IMR-90 (cell line): ENCODE data around the gene LIX1. TPM values are rescaled to one million over a fixed set of nuclear protein-coding genes. Genes with fewer than 3 reads are reported as not detected.

ENCODE experiments used
- ATAC-seq: fragments of 200-7000 bp; cut with Tn5 transposase; 2 replicates; pipeline ENCODE4 v1.9.1; 2020; ENCODE audit warnings: low read depth, mild to moderate bottlenecking, moderate library complexity
- BruUV-seq: library from RNA; stranded (reverse); fragments of 400-500 nt; replicated peaks from 2 replicates; lab custom pipeline; 2021; lab: Mats Ljungman, UMichigan
- CTCF ChIA-PET: fragments of 300-600 bp; formaldehyde crosslinking; extraction: SDS; loops from one replicate; lab custom pipeline; 2021; ENCODE audit warnings: antibody characterized with exemption; lab: Yijun Ruan, JAX
- POLR2A ChIA-PET: fragments of 300-600 bp; sonication (Branson Sonifier 250); formaldehyde crosslinking; loops from one replicate; lab custom pipeline; 2022; ENCODE audit warnings: antibody characterized with exemption; ENCODE audit not compliant: unreplicated experiment; lab: Charles Lee
- DNase-seq: peaks from one replicate; pipeline ENCODE4 v3.0.0; 2013
- H2AFZ ChIP-seq: replicated peaks from 2 replicates; pipeline ENCODE3; 2013; ENCODE audit warnings: low read length, mild to moderate bottlenecking; ENCODE audit not compliant: poor library complexity
- H2AK5ac ChIP-seq: 2 replicates; pipeline ENCODE4 v1.6.1; 2013; ENCODE audit warnings: low read depth, low read length, inconsistent platforms
- H2AK9ac ChIP-seq: replicated peaks from 2 replicates; pipeline ENCODE3; 2013; ENCODE audit warnings: mild to moderate bottlenecking, low read depth, low read length, moderate library complexity; ENCODE audit not compliant: poor library complexity
- H2BK120ac ChIP-seq: 2 replicates; pipeline ENCODE4 v1.6.1; 2013; ENCODE audit warnings: low read depth, low read length, inconsistent platforms
- H2BK15ac ChIP-seq: 3 replicates; pipeline ENCODE4 v1.6.1; 2013; ENCODE audit warnings: low read depth, low read length, inconsistent platforms
- H2BK20ac ChIP-seq: 2 replicates; pipeline ENCODE4 v1.6.1; 2013; ENCODE audit warnings: low read depth, mild to moderate bottlenecking, inconsistent platforms, low read length, moderate library complexity
- H2BK5ac ChIP-seq: 2 replicates; pipeline ENCODE4 v1.6.1; 2013; ENCODE audit warnings: mild to moderate bottlenecking, low read depth, low read length, inconsistent platforms; ENCODE audit not compliant: poor library complexity, severe bottlenecking
- H3K14ac ChIP-seq: replicated peaks from 2 replicates; pipeline ENCODE4 v1.6.1; 2013; ENCODE audit warnings: low read depth, low read length, inconsistent platforms
- H3K18ac ChIP-seq: 2 replicates; pipeline ENCODE4 v1.6.1; 2013; ENCODE audit warnings: low read depth, low read length, control low read depth
- H3K23ac ChIP-seq: 2 replicates; pipeline ENCODE4 v1.6.1; 2013; ENCODE audit warnings: low read depth, low read length, inconsistent platforms
- H3K27ac ChIP-seq: 2 replicates; pipeline ENCODE4 v1.5.1; 2013; ENCODE audit warnings: mild to moderate bottlenecking, control low read depth, low read length; ENCODE audit not compliant: insufficient read depth
- H3K27me3 ChIP-seq: 2 replicates; pipeline ENCODE4 v1.6.1; 2013; ENCODE audit warnings: low read length; ENCODE audit not compliant: control insufficient read depth, insufficient read depth
- H3K36me3 ChIP-seq: 2 replicates; pipeline ENCODE4 v1.6.1; 2013; ENCODE audit warnings: low read length, mixed read lengths; ENCODE audit not compliant: control insufficient read depth, insufficient read depth
- H3K4ac ChIP-seq: 2 replicates; pipeline ENCODE4 v1.6.1; 2013; ENCODE audit warnings: low read depth, low read length, inconsistent platforms
- H3K4me1 ChIP-seq: 2 replicates; pipeline ENCODE4 v1.6.1; 2013; ENCODE audit warnings: low read length, mixed read lengths; ENCODE audit not compliant: control insufficient read depth, insufficient read depth
- H3K4me2 ChIP-seq: 2 replicates; pipeline ENCODE4 v1.6.1; 2013; ENCODE audit warnings: low read depth, mild to moderate bottlenecking, control low read depth, low read length, moderate library complexity
- H3K4me3 ChIP-seq: 2 replicates; pipeline ENCODE4 v1.5.1; 2013; ENCODE audit warnings: low read depth, mild to moderate bottlenecking, control low read depth, low read length, moderate library complexity; ENCODE audit not compliant: insufficient read depth
- H3K56ac ChIP-seq: 2 replicates; pipeline ENCODE4 v1.6.1; 2013; ENCODE audit warnings: low read length, inconsistent platforms; ENCODE audit not compliant: insufficient read depth; ENCODE audit errors: extremely low read depth
- H3K79me1 ChIP-seq, 2 experiments: 2 replicates each; pipeline ENCODE4 v1.6.1; 2013; ENCODE audit warnings: low read length in 2 of 2, inconsistent platforms in 1 of 2, low read depth in 1 of 2
- H3K9ac ChIP-seq: 2 replicates; pipeline ENCODE4 v1.6.1; 2013; ENCODE audit warnings: low read depth, low read length, control low read depth
- H3K9me1 ChIP-seq: 2 replicates; pipeline ENCODE4 v1.6.1; 2013; ENCODE audit warnings: low read length, inconsistent platforms; ENCODE audit not compliant: insufficient read depth
- H3K9me3 ChIP-seq: 2 replicates; pipeline ENCODE4 v1.6.1; 2013; ENCODE audit warnings: low read length; ENCODE audit not compliant: control insufficient read depth, insufficient read depth
- H4K20me1 ChIP-seq: 2 replicates; pipeline ENCODE4 v1.6.1; 2013; ENCODE audit warnings: low read length, inconsistent platforms; ENCODE audit not compliant: insufficient read depth
- H4K5ac ChIP-seq: 2 replicates; pipeline ENCODE4 v1.6.1; 2013; ENCODE audit warnings: mild to moderate bottlenecking, low read depth, low read length, control low read depth
- H4K8ac ChIP-seq, 2 experiments: 2 replicates each; pipeline ENCODE4 v1.6.1; 2013; ENCODE audit warnings: low read depth in 2 of 2, low read length in 2 of 2, control low read depth in 1 of 2, inconsistent platforms in 1 of 2
- H4K91ac ChIP-seq: 2 replicates; pipeline ENCODE4 v1.6.1; 2013; ENCODE audit warnings: low read depth, low read length, inconsistent platforms; ENCODE audit not compliant: insufficient read depth
- BHLHE40 ChIP-seq: fragments of 150-350 bp; IDR thresholded peaks from 2 replicates; pipeline ENCODE4 v1.6.1; 2016; ENCODE audit warnings: mild to moderate bottlenecking, low read depth, low read length
- MAFK ChIP-seq: IDR thresholded peaks from 2 replicates; pipeline ENCODE4 v1.6.1; 2012; ENCODE audit warnings: low read depth, low read length, improper control_type of control experiment
- RCOR1 ChIP-seq: IDR thresholded peaks from 2 replicates; pipeline ENCODE4 v1.6.1; 2012; ENCODE audit warnings: mild to moderate bottlenecking, low read length, improper control_type of control experiment; ENCODE audit not compliant: insufficient replicate concordance
- SMC3 ChIP-seq: fragments of 150-350 bp; IDR thresholded peaks from 2 replicates; pipeline ENCODE4 v1.6.1; 2016; ENCODE audit warnings: low read depth, mild to moderate bottlenecking, antibody characterized with exemption, low read length, moderate library complexity
- WGBS, 2 experiments: methylation state at CpG; one replicate each; pipeline versions ENCODE4 v1.1.5 to v1.1.7; 2013; ENCODE audit warnings: missing lambda C conversion rate in 2 of 2; ENCODE audit not compliant: insufficient read length in 1 of 2; ENCODE audit errors: extremely low coverage in 2 of 2; 5-methylcytosine and 5-hydroxymethylcytosine counted together
- dilution Hi-C: fragments of 300-500 bp; cut with HindIII; formaldehyde crosslinking; loops from one replicate; pipeline ENCODE4 v1.14.3; 2018; ENCODE audit warnings: low sequenced_read_pairs; ENCODE audit not compliant: unreplicated experiment
- in situ Hi-C: fragments of 300-500 bp; cut with MboI; formaldehyde crosslinking; loops from 3 replicates; pipeline ENCODE4 v1.14.3; 2019; ENCODE audit warnings: low sequenced_read_pairs, inconsistent platforms, mixed read lengths
- intact Hi-C: fragments of 100-400 bp; cut with micrococcal nuclease; formaldehyde crosslinking; loops from 2 replicates; pipeline ENCODE4 v1.10.0; 2022
- polyA plus RNA-seq, 3 experiments: library from polyadenylated mRNA; depleted of rRNA; stranded (reverse); fragments of >200 nt; gene quantifications; 2 replicates each; pipeline ENCODE4 v1.2.3, GENCODE V29; 2012; ENCODE audit warnings: low replicate concordance in 1 of 3
- total RNA-seq: library from RNA; depleted of rRNA; stranded (reverse); fragments of >200 nt; gene quantifications from 2 replicates; pipeline ENCODE4 v1.2.3, GENCODE V29; 2012

The LIX1 gene
- total and polyA plus RNA-seq, 2 of the 4 experiments (the other 2 are of a cell fraction) = not detected

DNA sequence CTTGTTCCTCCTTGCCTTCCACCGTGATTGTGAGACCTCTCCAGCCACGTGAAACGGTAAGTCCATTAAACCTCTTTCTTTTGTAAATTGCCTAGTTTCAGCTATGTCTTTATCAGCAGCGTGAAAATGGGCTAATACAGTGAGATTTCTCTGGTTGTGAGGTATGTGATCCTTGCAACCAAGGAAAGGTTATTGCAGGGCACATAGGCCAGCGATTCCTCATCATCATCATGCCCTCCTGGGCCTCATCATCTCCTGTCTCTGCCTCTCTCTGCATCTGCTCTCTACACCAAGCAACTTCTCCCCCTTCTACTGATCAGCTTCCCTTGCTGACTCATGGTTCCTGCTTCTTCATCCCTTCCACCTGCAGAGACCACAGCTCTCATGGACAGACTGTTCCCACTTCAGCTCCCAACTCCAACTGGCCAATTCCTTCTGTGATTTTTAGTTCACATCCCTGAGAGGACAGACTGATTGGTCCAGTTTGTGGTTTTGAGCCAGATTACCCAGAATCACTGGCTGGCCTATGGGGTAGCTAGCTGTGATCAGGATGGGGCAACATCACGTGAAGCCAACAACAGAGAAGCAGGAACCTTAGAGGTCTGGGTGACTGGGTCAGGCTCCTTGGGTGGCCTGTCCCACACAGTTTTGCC, 53.1 kb downstream of the LIX1 start:
- BruUV-seq = no TSS peak
- H4K20me1 ChIP-seq = no peaks in the 10 kb centered on the region
- no peak overlapping the region for H2BK20ac ChIP-seq
- no peak overlapping the region for H3K27ac ChIP-seq
- no peak overlapping the region for H2AK9ac ChIP-seq
- H3K79me1 ChIP-seq = no peaks in the 10 kb centered on the region
- no peak overlapping the region for H3K18ac ChIP-seq
- no peak overlapping the region for H3K14ac ChIP-seq
- no peak overlapping the region for H2AK5ac ChIP-seq
- no peaks in the 10 kb centered on the region for H3K36me3 ChIP-seq
- ChIA-PET CTCF (no interaction called here), POLR2A (no interaction called here)
- H4K91ac ChIP-seq = no peak overlapping the region
- H2AFZ ChIP-seq = no peak overlapping the region
- no peak for ATAC-seq
- no peak overlapping the region for H3K4me2 ChIP-seq
- 40% methylated on average over 1 of the region's 6 CpGs; no CpG with 5 or more reads in 1 of the 2 experiments for WGBS, 2 experiments
- H2BK120ac ChIP-seq = no peak overlapping the region
- no peak overlapping the region for H3K9ac ChIP-seq
- H4K5ac ChIP-seq = no peak overlapping the region
- H2BK5ac ChIP-seq = no peak overlapping the region
- TF ChIP-seq RCOR1 = no peak
- no peak for TF ChIP-seq SMC3
- no peak for TF ChIP-seq BHLHE40
- TF ChIP-seq MAFK = no peak
- intact Hi-C loops (no loop called here), in situ Hi-C loops (no loop called here), dilution Hi-C loops (no loop called here)
- no peak overlapping the region for H4K8ac ChIP-seq
- H3K9me3 ChIP-seq = no peaks in the 10 kb centered on the region
- H3K4me3 ChIP-seq = no peak overlapping the region
- no peak for DNase-seq
- H2BK15ac ChIP-seq = no peak overlapping the region
- no peak overlapping the region for H3K56ac ChIP-seq
- no peaks in the 10 kb centered on the region for H3K9me1 ChIP-seq
- H3K23ac ChIP-seq = no peak overlapping the region
- no peaks in the 10 kb centered on the region for H3K4me1 ChIP-seq
- H3K27me3 ChIP-seq = peaks cover 36% of the 10 kb centered on the region
- H3K4ac ChIP-seq = no peak overlapping the region
